B cell (primary cell): ENCODE data around the gene FBXO41. TPM values are rescaled to one million over a fixed set of nuclear protein-coding genes. Genes with fewer than 3 reads are reported as not detected.

Experiments used
- ATAC-seq: fragments of 200-7000 bp; cut with Tn5 transposase; one replicate; pipeline ENCODE4 v1.10.0; 2021; ENCODE audit warnings: low read depth, mild to moderate bottlenecking, moderate number of reproducible peaks, moderate library complexity
- CTCF ChIA-PET: fragments of 350-600 bp; sonication (Branson Sonifier 250); formaldehyde crosslinking; loops from one replicate; lab custom pipeline; 2021; ENCODE audit warnings: antibody characterized with exemption, inconsistent platforms; lab: Charles Lee
- POLR2A ChIA-PET: fragments of 350-600 bp; sonication (Branson Sonifier 250); formaldehyde crosslinking; loops from one replicate; lab custom pipeline; 2021; ENCODE audit warnings: antibody characterized with exemption; lab: Charles Lee
- DNase-seq: peaks from one replicate; pipeline ENCODE4 v3.0.0; 2013
- H2AFZ ChIP-seq: 2 replicates; pipeline ENCODE4 v1.6.1; 2012; ENCODE audit warnings: mild to moderate bottlenecking, low read depth, low read length; ENCODE audit not compliant: insufficient read depth, poor library complexity, severe bottlenecking
- H3K27ac ChIP-seq, 2 donors: 1 replicate in 1 of 2; 2 replicates in 1 of 2; pipeline ENCODE4 v1.5.1; 2012 to 2013; ENCODE audit warnings: low read length in 2 of 2, mild to moderate bottlenecking in 2 of 2, moderate library complexity in 1 of 2
- H3K27me3 ChIP-seq, 4 experiments: fragments of 200-600 bp in 1 of 4; sonication (generic) in 1 of 4; replicated peaks in 1 of 4; 1 replicate in 2 of 4; 2 replicates in 2 of 4; pipeline versions ENCODE4 v1.6.1 to v1.7.0; 2013 to 2016; ENCODE audit warnings: low read length in 3 of 4, mild to moderate bottlenecking in 2 of 4, mixed read lengths in 1 of 4, moderate library complexity in 1 of 4; ENCODE audit not compliant: insufficient read depth in 4 of 4, control insufficient read depth in 3 of 4; ENCODE audit errors: control extremely low read depth in 1 of 4
- H3K36me3 ChIP-seq, 2 experiments: replicated peaks in 1 of 2; 1 replicate in 1 of 2; 2 replicates in 1 of 2; pipeline versions ENCODE4 v1.6.1 to v1.7.1; 2013; ENCODE audit warnings: low read length in 1 of 2; ENCODE audit not compliant: insufficient read depth in 2 of 2, control insufficient read depth in 1 of 2; ENCODE audit errors: control extremely low read depth in 1 of 2, extremely low read depth in 1 of 2
- H3K4me1 ChIP-seq, 2 donors: fragments of 200-600 bp in 1 of 2; sonication (generic) in 1 of 2; 1 replicate in 1 of 2; 2 replicates in 1 of 2; pipeline versions ENCODE4 v1.5.1 to v1.6.1; 2013 to 2017; ENCODE audit warnings: low read length in 2 of 2; ENCODE audit not compliant: control insufficient read depth in 2 of 2, insufficient read depth in 2 of 2
- H3K4me2 ChIP-seq: replicated peaks from 2 replicates; pipeline ENCODE3; 2012; ENCODE audit warnings: mild to moderate bottlenecking, low read depth, low read length; ENCODE audit not compliant: poor library complexity, severe bottlenecking
- H3K4me3 ChIP-seq, 5 experiments: fragments of 200-600 bp in 1 of 5; sonication (generic) in 1 of 5; 1 replicate in 3 of 5; 2 replicates in 2 of 5; pipeline versions ENCODE4 v1.5.1 to v1.7.0; 2011 to 2016; ENCODE audit warnings: low read length in 4 of 5, mild to moderate bottlenecking in 4 of 5, low read depth in 2 of 5, control low read depth in 1 of 5, moderate library complexity in 1 of 5; ENCODE audit not compliant: insufficient read depth in 1 of 5; ENCODE audit errors: control extremely low read depth in 1 of 5, extremely low read depth in 1 of 5
- H3K79me2 ChIP-seq: fragments of 200-600 bp; sonication (generic); one replicate; pipeline ENCODE4 v1.6.0; 2016; ENCODE audit warnings: low read length; ENCODE audit not compliant: control insufficient read depth, insufficient read depth
- H3K9ac ChIP-seq: fragments of 200-600 bp; sonication (generic); 2 replicates; pipeline ENCODE4 v1.6.1; 2017; ENCODE audit warnings: mild to moderate bottlenecking, low read length, moderate library complexity
- H3K9me3 ChIP-seq, 3 donors: one replicate each; pipeline versions ENCODE4 v1.6.1 to v1.7.1; 2013; ENCODE audit warnings: low read length in 2 of 3; ENCODE audit not compliant: control insufficient read depth in 2 of 3, insufficient read depth in 1 of 3; ENCODE audit errors: control extremely low read depth in 1 of 3
- H4K20me1 ChIP-seq: 2 replicates; pipeline ENCODE4 v1.6.0; 2012; ENCODE audit warnings: mild to moderate bottlenecking, low read length; ENCODE audit not compliant: insufficient read depth, control insufficient read depth, poor library complexity, severe bottlenecking
- H3K27ac Mint-ChIP-seq: one replicate; pipeline ENCODE4 v1.8.0; 2021; ENCODE audit warnings: mixed read lengths
- H3K27me3 Mint-ChIP-seq: one replicate; pipeline ENCODE4 v1.8.0; 2021; ENCODE audit warnings: mixed read lengths
- H3K4me1 Mint-ChIP-seq: one replicate; pipeline ENCODE4 v1.8.0; 2021; ENCODE audit warnings: mixed read lengths
- H3K4me3 Mint-ChIP-seq: one replicate; pipeline ENCODE4 v1.8.0; 2021; ENCODE audit warnings: mixed read lengths
- H3K9me3 Mint-ChIP-seq: one replicate; pipeline ENCODE4 v1.8.0; 2022; ENCODE audit warnings: mixed read lengths; ENCODE audit not compliant: insufficient read depth
- EZH2 ChIP-seq: IDR thresholded peaks from 2 replicates; pipeline ENCODE4 v1.6.1; 2012; ENCODE audit warnings: borderline replicate concordance, low read depth, mild to moderate bottlenecking, moderate library complexity, low read length; ENCODE audit not compliant: insufficient read depth, poor library complexity, severe bottlenecking
- WGBS: methylation state at CpG from one replicate; pipeline ENCODE4 v1.1.5; 2013; ENCODE audit warnings: missing lambda C conversion rate; ENCODE audit not compliant: insufficient coverage; 5-methylcytosine and 5-hydroxymethylcytosine counted together
- intact Hi-C: fragments of 100-400 bp; cut with micrococcal nuclease; formaldehyde crosslinking; loops from one replicate; pipeline ENCODE4 v1.10.0; 2022
- polyA plus RNA-seq: library from polyadenylated mRNA; depleted of rRNA; stranded (reverse); fragments of >200 nt; gene quantifications from 2 replicates; pipeline ENCODE4 v1.2.3, GENCODE V29; 2012
- total RNA-seq, 2 donors: library from RNA; stranded (reverse); fragments of 120-200 nt in 1 of 2; gene quantifications; 1 replicate in 1 of 2; 2 replicates in 1 of 2; pipeline versions ENCODE4 v1.2.3 to v1.2.4, GENCODE V29; 2013 to 2022
- TF ChIP-seq, protein P1 (sequence below): fragments of 200-600 bp; IDR thresholded peaks from one replicate; pipeline ENCODE4 v1.8.0; 2022; ENCODE audit warnings: antibody characterized with exemption, mild to moderate bottlenecking

Gene FBXO41
- total and polyA plus RNA-seq, 2 donors (not counting 1 experiment from before 2014, with no cell fraction given): 25.2 to 29.6 TPM

DNA sequence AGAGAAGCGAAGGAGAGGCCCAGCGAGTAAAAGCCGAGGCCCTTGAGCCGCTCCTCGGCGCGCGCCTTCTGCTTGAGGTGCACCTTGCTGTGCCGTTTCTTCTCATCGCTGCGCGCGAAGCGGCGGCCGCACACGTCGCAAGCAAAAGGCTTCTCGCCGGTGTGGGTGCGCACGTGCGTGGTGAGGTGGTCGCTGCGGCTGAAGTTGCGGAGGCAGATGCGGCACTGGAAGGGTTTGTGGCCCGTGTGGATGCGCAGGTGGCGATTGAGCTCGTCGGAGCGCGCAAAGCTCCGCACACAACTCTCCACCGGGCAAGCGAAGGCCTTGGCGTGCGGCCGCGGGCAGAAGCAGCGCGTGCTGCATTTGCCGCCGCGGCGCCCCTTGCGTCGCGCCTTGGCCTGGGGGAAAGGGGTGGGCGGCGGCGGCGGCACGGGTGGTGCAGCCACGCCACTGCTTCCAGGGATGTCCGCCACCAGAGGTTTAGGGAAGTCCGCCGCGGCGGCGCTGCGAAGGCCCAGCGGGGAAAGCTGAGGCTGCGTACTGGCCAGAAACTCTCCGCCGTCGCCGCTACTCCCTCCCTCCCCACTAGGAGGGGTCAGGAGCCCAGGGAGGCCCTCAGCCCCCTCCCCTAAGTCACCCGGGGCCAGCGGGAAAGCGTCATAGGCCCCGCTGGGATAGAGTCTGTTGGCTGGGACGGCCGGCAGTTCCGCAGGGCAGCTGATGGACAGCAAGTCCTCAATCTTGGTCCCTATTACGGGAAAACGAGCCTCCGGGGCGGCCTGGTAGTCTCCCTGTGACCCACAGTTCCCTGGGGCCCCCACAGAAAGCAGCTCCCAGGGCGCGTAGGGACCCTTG lies 7.4 kb upstream of the FBXO41 start:
- peaks cover 2 to 63% (median 50%) of the 10 kb centered on the region in 4 experiments for H3K27me3 ChIP-seq
- H3K4me3 Mint-ChIP-seq: peak overlapping the region; percentile 75
- peaks cover 26% of the 10 kb centered on the region for H3K4me1 Mint-ChIP-seq
- H3K9me3 Mint-ChIP-seq: no peaks in the 10 kb centered on the region
- H3K4me3 ChIP-seq: peak overlapping the region in 1 of 5 experiments; percentile 18
- no peaks in the 10 kb centered on the region for H3K79me2 ChIP-seq
- H3K4me2 ChIP-seq: peak overlapping the region; percentile 87
- CTCF ChIA-PET: interaction anchor here (0.7 to 3.4 kb wide), 6 partner anchors 12 to 79 kb away, joined by 3 to 18 read pairs (median 4); partner anchors contain the start of gene CCT7
- DNase-seq: peak; percentile 38
- no peaks in the 10 kb centered on the region for H4K20me1 ChIP-seq
- ATAC-seq: no peak
- 6% methylated on average over 82 of the region's 82 CpGs for WGBS
- POLR2A ChIA-PET: no interaction called here
- intact Hi-C loops: loop anchor here (2.0 kb wide), 1 partner anchor 95 kb away; no protein-coding TSS in a partner anchor
- peak; percentile 66 for TF ChIP-seq EZH2
- TF ChIP-seq, protein P1, sequence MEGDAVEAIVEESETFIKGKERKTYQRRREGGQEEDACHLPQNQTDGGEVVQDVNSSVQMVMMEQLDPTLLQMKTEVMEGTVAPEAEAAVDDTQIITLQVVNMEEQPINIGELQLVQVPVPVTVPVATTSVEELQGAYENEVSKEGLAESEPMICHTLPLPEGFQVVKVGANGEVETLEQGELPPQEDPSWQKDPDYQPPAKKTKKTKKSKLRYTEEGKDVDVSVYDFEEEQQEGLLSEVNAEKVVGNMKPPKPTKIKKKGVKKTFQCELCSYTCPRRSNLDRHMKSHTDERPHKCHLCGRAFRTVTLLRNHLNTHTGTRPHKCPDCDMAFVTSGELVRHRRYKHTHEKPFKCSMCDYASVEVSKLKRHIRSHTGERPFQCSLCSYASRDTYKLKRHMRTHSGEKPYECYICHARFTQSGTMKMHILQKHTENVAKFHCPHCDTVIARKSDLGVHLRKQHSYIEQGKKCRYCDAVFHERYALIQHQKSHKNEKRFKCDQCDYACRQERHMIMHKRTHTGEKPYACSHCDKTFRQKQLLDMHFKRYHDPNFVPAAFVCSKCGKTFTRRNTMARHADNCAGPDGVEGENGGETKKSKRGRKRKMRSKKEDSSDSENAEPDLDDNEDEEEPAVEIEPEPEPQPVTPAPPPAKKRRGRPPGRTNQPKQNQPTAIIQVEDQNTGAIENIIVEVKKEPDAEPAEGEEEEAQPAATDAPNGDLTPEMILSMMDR: no peak
- H3K9ac ChIP-seq: no peak overlapping the region
- H3K27ac ChIP-seq: no peak overlapping the region
- H3K27ac Mint-ChIP-seq: no peak overlapping the region
- H3K4me1 ChIP-seq: peaks cover 28 to 37% of the 10 kb centered on the region in 2 donors
- H3K36me3 ChIP-seq: no peaks in the 10 kb centered on the region
- peaks cover 41% of the 10 kb centered on the region for H3K27me3 Mint-ChIP-seq
- H3K9me3 ChIP-seq: peaks cover 3 to 21% (median 7%) of the 10 kb centered on the region in 3 donors
- H2AFZ ChIP-seq: no peak overlapping the region

GRCh38 chr2:73291093-73291460 lies 6.8 kb upstream of the FBXO41 start:
- Mint-ChIP-seq H3K9me3 (no peaks in the 10 kb centered on the region), H3K4me3 (peak overlapping the region; percentile 75), H3K27me3 (peaks cover 35% of the 10 kb centered on the region), H3K27ac (no peak overlapping the region), H3K4me1 (peaks cover 30% of the 10 kb centered on the region)
- H3K9me3 ChIP-seq: peaks cover 3 to 21% (median 7%) of the 10 kb centered on the region in 3 donors
- H3K4me3 ChIP-seq: peak overlapping the region in 1 of 5 experiments; percentile 18
- DNase-seq: peak; percentile 76
- intact Hi-C loops: no loop called here
- 2% methylated on average over 34 of the region's 34 CpGs for WGBS
- H3K4me2 ChIP-seq: peak overlapping the region; percentile 87
- no peak for TF ChIP-seq EZH2
- TF ChIP-seq, protein P1: no peak
- ATAC-seq: peak; percentile 44
- H3K4me1 ChIP-seq: peaks cover 33 to 38% of the 10 kb centered on the region in 2 donors
- H3K9ac ChIP-seq: no peak overlapping the region
- H3K36me3 ChIP-seq: no peaks in the 10 kb centered on the region
- H4K20me1 ChIP-seq: no peaks in the 10 kb centered on the region
- peaks cover 2 to 57% (median 44%) of the 10 kb centered on the region in 4 experiments for H3K27me3 ChIP-seq
- H3K27ac ChIP-seq: no peak overlapping the region
- H2AFZ ChIP-seq: no peak overlapping the region
- H3K79me2 ChIP-seq: no peaks in the 10 kb centered on the region
- ChIA-PET POLR2A (no interaction called here), CTCF (interaction anchor here (0.8 to 3.4 kb wide), 14 partner anchors 10 to 533 kb away, joined by 3 to 18 read pairs (median 5); partner anchors contain the start of genes CCT7 and SMYD5)
